Lower lobe of right lung (tissue), 2 donors: ENCODE measurements around the gene S100PBP. TPM values are rescaled to one million over a fixed set of nuclear protein-coding genes. Genes with fewer than 3 reads are reported as not detected.

Experiments
- ATAC-seq, 2 donors: fragments of 200-7000 bp; cut with Tn5 transposase; one replicate each; pipeline ENCODE4 v1.9.1; 2020 to 2022; ENCODE audit warnings: mild to moderate bottlenecking in 2 of 2, moderate library complexity in 2 of 2
- DNase-seq: peaks from one replicate; pipeline ENCODE4 v3.0.0-alpha.2; 2020
- H3K27ac ChIP-seq: fragments of 200-600 bp; one replicate; pipeline ENCODE4 v1.8.0; 2022
- H3K27me3 ChIP-seq: fragments of 200-600 bp; one replicate; pipeline ENCODE4 v1.8.0; 2022; ENCODE audit warnings: low read depth
- H3K36me3 ChIP-seq: fragments of 200-600 bp; one replicate; pipeline ENCODE4 v1.8.0; 2022; ENCODE audit warnings: mild to moderate bottlenecking
- H3K4me1 ChIP-seq: fragments of 200-600 bp; one replicate; pipeline ENCODE4 v1.8.0; 2022
- H3K4me3 ChIP-seq: fragments of 200-600 bp; one replicate; pipeline ENCODE4 v1.8.0; 2022; ENCODE audit warnings: mild to moderate bottlenecking
- H3K9me3 ChIP-seq: fragments of 200-600 bp; one replicate; pipeline ENCODE4 v1.8.0; 2022
- CTCF ChIP-seq: fragments of 200-600 bp; IDR thresholded peaks from one replicate; pipeline ENCODE4 v1.8.0; 2022; ENCODE audit warnings: antibody characterized with exemption, mild to moderate bottlenecking
- intact Hi-C: fragments of 100-400 bp; cut with DNase I; formaldehyde crosslinking; loops from one replicate; pipeline ENCODE4 v1.11.0; 2022
- total RNA-seq: library from RNA; stranded (reverse); fragmentation: NEBNext Ultra II Directional; extraction: Animal tissue kit (Norgen Biotek cat#: 25700); gene quantifications from one replicate; pipeline ENCODE4 v1.2.1, GENCODE V29; 2021
- donor health status: DM: no; HTN: yes; CAD: no; lungs with severe emphysema.

The S100PBP gene
- total RNA-seq, 1 donor from 2014 or later = 37.5 TPM

- no peak for TF ChIP-seq CTCF
- Histone ChIP-seq H3K27ac (no peak overlapping the region), H3K4me3 (no peak overlapping the region), H3K27me3 (no peaks in the 10 kb centered on the region), H3K36me3 (peaks cover 65% of the 10 kb centered on the region), H3K4me1 (no peaks in the 10 kb centered on the region), H3K9me3 (no peaks in the 10 kb centered on the region)
- ATAC-seq (no peak), DNase-seq (no peak)
- intact Hi-C loops = no loop called here
Observed at GRCh38 chr1:32859915-32860314, 42.5 kb downstream of the S100PBP start.

- no peak for TF ChIP-seq CTCF
- no peaks in the 10 kb centered on the region for H3K4me1 ChIP-seq
- intact Hi-C loops = no loop called here
- ATAC-seq (no peak), DNase-seq (no peak)
- no peak overlapping the region for H3K27ac ChIP-seq
- H3K9me3 ChIP-seq = no peaks in the 10 kb centered on the region
- H3K4me3 ChIP-seq = no peak overlapping the region
- H3K27me3 ChIP-seq = no peaks in the 10 kb centered on the region
- peaks cover 59% of the 10 kb centered on the region for H3K36me3 ChIP-seq
Observed at GRCh38 chr1:32860566-32860965, 43.1 kb downstream of the S100PBP start.

DNA sequence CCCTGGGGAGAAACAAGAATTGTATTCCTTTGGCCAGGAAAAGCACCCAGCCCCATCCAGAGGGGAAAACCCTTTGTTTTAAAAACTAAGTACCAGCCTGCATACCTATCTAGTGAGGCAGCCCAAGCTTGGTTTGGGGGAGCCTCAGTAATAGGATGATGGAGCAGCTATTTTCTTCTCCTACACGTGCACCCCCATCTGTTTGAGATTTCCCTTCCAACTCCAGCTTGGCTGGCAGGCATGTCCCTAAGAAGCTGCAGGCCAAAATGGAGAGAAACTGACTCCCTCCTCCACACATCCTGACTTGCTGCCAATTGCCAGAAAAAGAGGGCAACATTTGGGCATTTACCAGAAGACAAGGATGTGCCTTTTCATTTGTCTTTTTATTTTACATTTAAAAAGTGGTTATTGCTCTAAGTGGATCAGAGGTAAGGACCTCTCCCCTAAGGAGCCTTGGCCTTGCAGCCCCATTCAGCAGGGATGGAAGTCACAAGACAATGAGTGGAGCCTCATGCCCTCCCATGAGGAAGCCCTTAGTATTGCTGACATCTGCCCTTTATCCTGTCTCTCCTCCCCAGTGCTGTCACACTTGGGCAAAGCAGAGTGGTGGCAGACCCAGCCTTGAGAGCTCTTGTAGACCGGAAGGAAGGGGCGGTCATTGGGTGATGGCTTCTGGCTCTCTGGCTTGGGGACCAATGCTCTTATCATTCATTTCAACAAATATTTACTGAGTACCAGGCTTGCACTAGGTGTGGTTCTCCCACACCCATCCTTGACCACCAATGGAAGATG, 44.6 kb downstream of the S100PBP start:
- no peak overlapping the region for H3K4me3 ChIP-seq
- intact Hi-C loops = no loop called here
- TF ChIP-seq CTCF = no peak
- H3K27ac ChIP-seq = no peak overlapping the region
- no peaks in the 10 kb centered on the region for H3K9me3 ChIP-seq
- peaks cover 44% of the 10 kb centered on the region for H3K36me3 ChIP-seq
- H3K4me1 ChIP-seq = no peaks in the 10 kb centered on the region
- no peaks in the 10 kb centered on the region for H3K27me3 ChIP-seq
- DNase-seq = no peak
- ATAC-seq = no peak

DNA sequence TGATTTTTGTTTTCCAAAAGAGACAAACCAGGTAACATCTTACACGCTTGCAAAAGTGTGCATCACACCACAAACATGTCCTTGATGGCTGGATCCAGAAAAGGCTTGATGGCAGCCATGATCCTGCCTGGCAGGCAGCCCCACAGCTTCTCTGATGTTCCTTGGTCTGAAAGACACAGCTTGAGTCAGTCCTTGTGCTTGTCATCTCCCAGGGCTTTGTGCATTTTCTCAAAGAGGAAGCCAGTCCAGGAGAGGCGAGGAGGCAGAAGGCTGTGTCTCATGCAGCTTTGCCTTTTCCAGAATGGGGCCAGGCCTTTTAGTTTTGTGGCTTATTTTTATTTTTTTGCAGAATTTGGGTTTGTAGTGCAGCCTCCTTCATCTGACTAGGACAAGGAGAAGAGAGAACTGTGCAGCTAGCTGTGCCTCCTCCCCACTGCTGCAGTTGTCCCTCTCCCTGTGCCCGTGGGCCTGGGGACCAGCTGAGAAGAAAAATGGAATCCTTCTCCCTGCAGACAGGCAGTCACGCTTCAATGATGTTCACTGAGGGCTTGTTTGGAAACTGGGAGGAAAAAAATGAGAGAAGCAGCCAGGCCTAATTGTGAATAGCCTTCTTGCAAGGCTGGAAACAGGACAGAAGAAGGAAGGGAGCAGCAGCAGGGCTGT, 45.9 kb downstream of the S100PBP start:
- Histone ChIP-seq H3K9me3 (no peaks in the 10 kb centered on the region), H3K36me3 (peaks cover 31% of the 10 kb centered on the region), H3K4me1 (no peaks in the 10 kb centered on the region), H3K27ac (no peak overlapping the region), H3K27me3 (no peaks in the 10 kb centered on the region), H3K4me3 (no peak overlapping the region)
- intact Hi-C loops = no loop called here
- DNase-seq (no peak), ATAC-seq (no peak)
- no peak for TF ChIP-seq CTCF

GRCh38 chr1:32863881-32864245, 46.4 kb downstream of the S100PBP start:
- Histone ChIP-seq H3K9me3 (no peaks in the 10 kb centered on the region), H3K27me3 (no peaks in the 10 kb centered on the region), H3K4me3 (no peak overlapping the region), H3K4me1 (no peaks in the 10 kb centered on the region), H3K36me3 (peaks cover 26% of the 10 kb centered on the region), H3K27ac (no peak overlapping the region)
- DNase-seq (no peak), ATAC-seq (no peak)
- no peak for TF ChIP-seq CTCF
- intact Hi-C loops = no loop called here
